ENCODE data around the gene MARCHF3.
"Not testable (repeated sequence)": the region's sequence is repeated elsewhere in the genome, so short reads cannot be mapped to it uniquely, and the experiment has no call there.

Gene MARCHF3

DNA sequence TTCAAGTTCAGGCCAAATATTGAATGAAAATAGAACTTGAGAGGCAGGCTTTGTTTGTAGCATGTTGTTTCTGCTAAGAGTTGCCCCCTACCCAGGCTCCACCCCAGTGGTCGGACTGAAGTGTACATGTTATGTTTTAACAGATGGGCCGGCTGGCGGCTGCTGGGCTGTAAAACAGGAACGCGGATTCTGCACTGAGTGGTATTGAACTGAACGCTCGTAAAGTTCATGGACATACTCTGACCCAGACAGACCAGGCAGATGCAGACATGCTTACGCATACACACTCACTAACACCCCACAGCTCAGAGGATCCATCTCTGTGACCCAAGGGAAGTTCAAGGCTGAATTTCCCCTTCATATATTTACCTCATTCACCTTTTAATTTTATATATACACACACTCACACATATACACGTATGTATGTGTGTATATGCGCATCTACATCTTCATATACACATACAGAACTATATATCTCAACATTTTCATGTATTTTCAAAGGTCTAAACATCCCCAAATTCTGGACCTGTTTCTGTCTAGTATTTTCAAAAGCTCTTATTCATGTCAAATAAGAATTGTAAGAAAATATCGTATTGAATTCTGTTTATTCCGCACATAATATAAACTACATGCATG is 1.4 kb downstream of the MARCHF3 start:
- H3K4me3 ChIP-seq (ENCODE audit: insufficient read depth, low read depth, low read length, poor library complexity, severe bottlenecking) = peak overlapping the region; percentile 83
- no peak for DNase-seq

DNA sequence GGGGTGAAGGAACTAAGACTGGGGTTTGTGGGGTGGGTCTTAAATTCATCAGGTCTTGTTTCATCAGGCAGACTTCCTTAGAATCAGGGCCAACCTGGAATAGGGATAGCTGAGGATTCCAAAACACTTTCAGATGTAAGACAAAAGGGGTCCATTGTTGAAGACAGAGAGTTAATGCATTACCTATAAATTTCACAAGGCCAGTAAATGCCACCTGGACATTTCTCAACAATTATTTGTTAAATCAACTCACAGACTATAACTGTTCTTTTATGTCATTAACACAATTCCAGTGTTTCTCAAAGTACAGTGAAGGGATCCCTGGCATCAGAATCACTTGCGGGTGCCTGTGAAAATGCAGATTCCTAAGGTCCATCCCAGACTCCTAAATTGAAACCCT is 2.8 kb downstream of the MARCHF3 start:
- no peak overlapping the region for H3K4me3 ChIP-seq (ENCODE audit: insufficient read depth, low read depth, low read length, poor library complexity, severe bottlenecking)
- no peak for DNase-seq
- peaks cover 14% of the 10 kb centered on the region for H3K4me1 ChIP-seq (ENCODE audit: control insufficient read depth, insufficient read depth, low read length, poor library complexity, severe bottlenecking)
- H3K9me3 ChIP-seq (ENCODE audit: control insufficient read depth, low read length) = no peaks in the 10 kb centered on the region
- no peaks in the 10 kb centered on the region for H3K36me3 ChIP-seq (ENCODE audit: control insufficient read depth, insufficient read depth, low read length)
- no peak overlapping the region for H3K27ac ChIP-seq (ENCODE audit: insufficient read depth, low read length, poor library complexity, severe bottlenecking)
- peaks cover 3% of the 10 kb centered on the region for H3K27me3 ChIP-seq (replicated peaks; ENCODE audit: control insufficient read depth, insufficient read depth, low read length, poor library complexity, severe bottlenecking)

More for the DNA sequence above, 1.4 kb downstream of the MARCHF3 start:
- no peaks in the 10 kb centered on the region for H3K9me3 ChIP-seq (ENCODE audit: control insufficient read depth, low read length)
- no peaks in the 10 kb centered on the region for H3K36me3 ChIP-seq (ENCODE audit: control insufficient read depth, insufficient read depth, low read length)
- H3K27me3 ChIP-seq (replicated peaks; ENCODE audit: control insufficient read depth, insufficient read depth, low read length, poor library complexity, severe bottlenecking) = peaks cover 3% of the 10 kb centered on the region
- peaks cover 14% of the 10 kb centered on the region for H3K4me1 ChIP-seq (ENCODE audit: control insufficient read depth, insufficient read depth, low read length, poor library complexity, severe bottlenecking)
- no peak overlapping the region for H3K27ac ChIP-seq (ENCODE audit: insufficient read depth, low read length, poor library complexity, severe bottlenecking)

DNA sequence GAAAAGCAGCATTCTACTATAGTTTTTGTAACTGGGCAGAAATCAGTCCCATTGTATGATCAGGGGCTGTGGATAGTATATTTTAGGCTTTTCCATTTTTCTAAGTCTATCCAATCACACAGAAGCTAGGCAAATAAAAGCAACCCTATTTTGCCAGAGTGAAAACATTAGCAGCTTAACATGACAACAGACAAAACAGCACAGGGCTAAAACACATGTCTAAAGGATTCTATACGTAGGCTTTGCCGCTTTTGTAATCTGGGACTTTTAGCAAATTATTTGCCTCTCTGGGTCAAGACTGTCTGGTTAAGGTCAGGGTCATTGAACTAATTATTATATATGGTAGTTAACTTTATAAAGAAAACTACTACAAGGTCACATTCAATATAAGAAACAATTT is 4.2 kb downstream of the MARCHF3 start:
- peaks cover under 1% of the 10 kb centered on the region for H3K27me3 ChIP-seq (replicated peaks; ENCODE audit: control insufficient read depth, insufficient read depth, low read length, poor library complexity, severe bottlenecking)
- peaks cover 10% of the 10 kb centered on the region for H3K4me1 ChIP-seq (ENCODE audit: control insufficient read depth, insufficient read depth, low read length, poor library complexity, severe bottlenecking)
- no peak for DNase-seq
- no peak overlapping the region for H3K27ac ChIP-seq (ENCODE audit: insufficient read depth, low read length, poor library complexity, severe bottlenecking)
- H3K9me3 ChIP-seq (ENCODE audit: control insufficient read depth, low read length) = no peaks in the 10 kb centered on the region
- H3K36me3 ChIP-seq (ENCODE audit: control insufficient read depth, insufficient read depth, low read length) = no peaks in the 10 kb centered on the region
- H3K4me3 ChIP-seq (ENCODE audit: insufficient read depth, low read depth, low read length, poor library complexity, severe bottlenecking) = no peak overlapping the region

DNA sequence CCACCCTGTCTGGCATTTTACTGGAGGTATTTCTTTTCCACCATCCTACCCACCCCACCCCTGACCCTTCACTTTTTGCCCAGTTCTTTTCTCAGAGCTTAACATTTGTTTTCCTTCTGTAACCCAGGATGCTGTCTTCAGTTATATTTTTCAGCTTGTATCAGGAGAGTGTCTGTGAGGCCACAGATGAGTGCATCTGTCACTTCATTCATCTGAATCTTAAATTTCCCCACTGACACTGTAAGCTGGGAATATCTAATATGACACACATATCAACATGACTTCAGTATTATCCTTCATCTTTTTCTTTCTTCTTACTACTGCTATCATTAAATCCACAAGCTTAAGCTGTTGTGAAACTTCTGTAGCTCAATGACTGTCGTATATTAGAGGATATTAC is 4.9 kb downstream of the MARCHF3 start:
- Histone ChIP-seq H3K27ac (ENCODE audit: insufficient read depth, low read length, poor library complexity, severe bottlenecking) (no peak overlapping the region), H3K27me3 (replicated peaks; ENCODE audit: control insufficient read depth, insufficient read depth, low read length, poor library complexity, severe bottlenecking) (no peaks in the 10 kb centered on the region), H3K4me3 (ENCODE audit: insufficient read depth, low read depth, low read length, poor library complexity, severe bottlenecking) (no peak overlapping the region), H3K4me1 (ENCODE audit: control insufficient read depth, insufficient read depth, low read length, poor library complexity, severe bottlenecking) (peaks cover 6% of the 10 kb centered on the region), H3K9me3 (ENCODE audit: control insufficient read depth, low read length) (no peaks in the 10 kb centered on the region), H3K36me3 (ENCODE audit: control insufficient read depth, insufficient read depth, low read length) (no peaks in the 10 kb centered on the region)
- no peak for DNase-seq

DNA sequence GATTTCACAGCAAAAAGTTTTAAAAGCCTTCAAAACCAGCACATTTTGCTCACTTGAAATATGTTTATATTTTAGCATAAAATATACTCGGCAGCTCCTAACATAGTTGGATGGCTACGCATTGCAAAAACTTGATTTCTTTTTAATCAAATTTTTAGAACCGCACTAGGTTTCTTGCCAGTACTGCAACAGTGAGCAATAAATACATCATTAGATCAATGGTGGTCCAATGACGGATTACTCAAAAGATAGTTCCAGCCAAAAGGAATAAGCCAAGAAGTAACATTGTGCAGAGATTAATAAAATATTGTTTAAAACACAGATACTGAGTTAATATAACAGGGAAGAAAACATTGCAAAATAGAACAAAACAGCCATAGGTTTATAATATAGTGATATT is 5.5 kb downstream of the MARCHF3 start:
- H3K36me3 ChIP-seq (ENCODE audit: control insufficient read depth, insufficient read depth, low read length) = no peaks in the 10 kb centered on the region
- H3K4me3 ChIP-seq (ENCODE audit: insufficient read depth, low read depth, low read length, poor library complexity, severe bottlenecking) = no peak overlapping the region
- no peaks in the 10 kb centered on the region for H3K27me3 ChIP-seq (replicated peaks; ENCODE audit: control insufficient read depth, insufficient read depth, low read length, poor library complexity, severe bottlenecking)
- DNase-seq = no peak
- no peak overlapping the region for H3K27ac ChIP-seq (ENCODE audit: insufficient read depth, low read length, poor library complexity, severe bottlenecking)
- H3K9me3 ChIP-seq (ENCODE audit: control insufficient read depth, low read length) = no peaks in the 10 kb centered on the region
- H3K4me1 ChIP-seq (ENCODE audit: control insufficient read depth, insufficient read depth, low read length, poor library complexity, severe bottlenecking) = peaks cover 6% of the 10 kb centered on the region

DNA sequence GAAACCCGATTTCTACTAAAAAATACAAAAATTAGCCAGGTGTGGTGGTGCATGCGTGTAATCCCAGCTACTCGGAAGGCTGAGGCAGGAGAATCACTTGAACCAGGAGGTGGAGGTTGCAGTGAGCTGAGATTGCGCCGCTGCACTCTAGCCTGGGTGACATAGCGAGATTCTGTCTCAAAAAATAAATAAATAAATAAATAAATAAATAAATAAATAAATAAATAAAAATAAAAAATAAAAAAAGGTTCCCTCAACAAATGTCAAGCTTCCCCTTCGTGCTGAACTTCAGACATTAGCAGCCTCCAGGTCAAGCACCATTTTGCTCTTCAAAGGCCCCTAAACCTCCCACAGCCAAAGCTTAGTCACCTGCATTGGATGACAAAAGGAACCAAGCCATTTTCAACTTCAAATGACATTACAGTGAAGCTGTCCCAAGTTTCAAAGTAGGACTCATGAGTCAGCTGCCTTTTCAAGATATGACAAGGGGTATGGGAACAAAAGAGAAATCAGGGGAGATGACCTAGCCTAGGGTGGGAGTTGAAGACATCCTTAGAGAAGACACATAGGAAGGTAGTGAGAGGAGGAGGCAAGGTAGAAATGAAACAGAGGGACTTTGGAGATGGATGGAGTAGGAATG is 6.7 kb downstream of the MARCHF3 start:
- H3K4me1 ChIP-seq (ENCODE audit: control insufficient read depth, insufficient read depth, low read length, poor library complexity, severe bottlenecking); DNase-seq; H3K4me3 ChIP-seq (ENCODE audit: insufficient read depth, low read depth, low read length, poor library complexity, severe bottlenecking); H3K36me3 ChIP-seq (ENCODE audit: control insufficient read depth, insufficient read depth, low read length); H3K27ac ChIP-seq (ENCODE audit: insufficient read depth, low read length, poor library complexity, severe bottlenecking); H3K27me3 ChIP-seq (replicated peaks; ENCODE audit: control insufficient read depth, insufficient read depth, low read length, poor library complexity, severe bottlenecking); H3K9me3 ChIP-seq (ENCODE audit: control insufficient read depth, low read length): not testable (repeated sequence)

DNA sequence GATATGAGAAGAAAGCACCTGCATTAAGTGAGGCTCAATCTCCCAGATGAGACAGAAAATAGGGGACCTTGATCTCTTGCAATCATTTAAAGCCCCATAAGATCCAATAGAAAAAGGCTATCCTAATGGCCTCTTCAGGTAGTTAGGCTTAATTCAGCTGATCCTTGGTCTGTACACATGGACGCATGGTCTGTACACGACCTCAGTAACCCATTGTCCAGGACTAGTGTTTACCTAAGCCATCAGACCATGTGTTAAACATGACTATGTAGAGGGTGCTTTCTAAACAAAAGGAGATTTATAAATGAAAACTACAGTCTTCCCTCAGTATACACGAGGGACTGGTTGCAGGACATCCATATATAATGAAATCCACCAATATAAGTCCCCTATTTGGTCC is 7.5 kb downstream of the MARCHF3 start:
- no peak overlapping the region for H3K27ac ChIP-seq (ENCODE audit: insufficient read depth, low read length, poor library complexity, severe bottlenecking)
- H3K27me3 ChIP-seq (replicated peaks; ENCODE audit: control insufficient read depth, insufficient read depth, low read length, poor library complexity, severe bottlenecking) = no peaks in the 10 kb centered on the region
- H3K4me1 ChIP-seq (ENCODE audit: control insufficient read depth, insufficient read depth, low read length, poor library complexity, severe bottlenecking) = no peaks in the 10 kb centered on the region
- H3K4me3 ChIP-seq (ENCODE audit: insufficient read depth, low read depth, low read length, poor library complexity, severe bottlenecking) = no peak overlapping the region
- H3K36me3 ChIP-seq (ENCODE audit: control insufficient read depth, insufficient read depth, low read length) = no peaks in the 10 kb centered on the region
- DNase-seq = no peak
- no peaks in the 10 kb centered on the region for H3K9me3 ChIP-seq (ENCODE audit: control insufficient read depth, low read length)

DNA sequence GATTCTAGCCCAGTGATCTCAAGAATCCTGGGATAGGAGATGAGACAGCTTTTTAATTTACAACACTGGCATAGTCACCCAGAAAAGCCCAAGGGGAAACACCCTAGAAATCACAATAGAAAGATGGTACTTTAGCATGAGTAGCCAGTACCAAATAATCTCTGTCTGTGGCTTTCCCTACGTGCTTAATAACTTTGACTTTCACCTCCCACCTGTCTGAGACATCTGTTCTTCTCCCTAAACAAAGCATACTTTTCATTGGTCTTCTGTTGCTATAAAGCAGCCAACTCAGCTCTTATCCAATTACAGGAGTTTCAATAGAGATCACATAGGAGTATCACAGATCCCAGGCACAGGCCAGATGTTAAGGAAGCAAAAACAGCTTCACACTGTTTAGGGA is 10.4 kb downstream of the MARCHF3 start:
- Histone ChIP-seq H3K27ac (ENCODE audit: insufficient read depth, low read length, poor library complexity, severe bottlenecking) (no peak overlapping the region), H3K4me1 (ENCODE audit: control insufficient read depth, insufficient read depth, low read length, poor library complexity, severe bottlenecking) (no peaks in the 10 kb centered on the region), H3K36me3 (ENCODE audit: control insufficient read depth, insufficient read depth, low read length) (no peaks in the 10 kb centered on the region), H3K9me3 (ENCODE audit: control insufficient read depth, low read length) (no peaks in the 10 kb centered on the region), H3K27me3 (replicated peaks; ENCODE audit: control insufficient read depth, insufficient read depth, low read length, poor library complexity, severe bottlenecking) (no peaks in the 10 kb centered on the region), H3K4me3 (ENCODE audit: insufficient read depth, low read depth, low read length, poor library complexity, severe bottlenecking) (no peak overlapping the region)
- no peak for DNase-seq

DNA sequence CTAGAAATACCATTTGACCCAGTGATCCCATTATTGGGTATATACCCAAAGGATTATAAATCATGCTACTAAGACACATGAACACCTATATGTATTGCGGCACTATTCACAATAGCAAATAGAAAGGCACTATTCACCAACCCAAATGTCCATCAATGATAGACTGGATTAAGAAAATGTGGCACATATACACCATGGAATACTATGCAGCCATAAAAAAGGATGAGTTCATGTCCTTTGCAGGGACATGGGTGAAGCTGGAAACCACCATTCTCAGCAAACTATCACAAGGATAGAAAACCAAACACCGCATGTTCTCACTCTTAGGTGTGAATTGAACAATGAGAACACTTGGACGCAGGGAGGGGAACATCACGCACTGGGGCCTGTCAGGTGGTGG is 13.6 kb downstream of the MARCHF3 start:
- H3K27me3 ChIP-seq (replicated peaks; ENCODE audit: control insufficient read depth, insufficient read depth, low read length, poor library complexity, severe bottlenecking); H3K36me3 ChIP-seq (ENCODE audit: control insufficient read depth, insufficient read depth, low read length); H3K9me3 ChIP-seq (ENCODE audit: control insufficient read depth, low read length); H3K27ac ChIP-seq (ENCODE audit: insufficient read depth, low read length, poor library complexity, severe bottlenecking); H3K4me3 ChIP-seq (ENCODE audit: insufficient read depth, low read depth, low read length, poor library complexity, severe bottlenecking); DNase-seq; H3K4me1 ChIP-seq (ENCODE audit: control insufficient read depth, insufficient read depth, low read length, poor library complexity, severe bottlenecking): not testable (repeated sequence)

DNA sequence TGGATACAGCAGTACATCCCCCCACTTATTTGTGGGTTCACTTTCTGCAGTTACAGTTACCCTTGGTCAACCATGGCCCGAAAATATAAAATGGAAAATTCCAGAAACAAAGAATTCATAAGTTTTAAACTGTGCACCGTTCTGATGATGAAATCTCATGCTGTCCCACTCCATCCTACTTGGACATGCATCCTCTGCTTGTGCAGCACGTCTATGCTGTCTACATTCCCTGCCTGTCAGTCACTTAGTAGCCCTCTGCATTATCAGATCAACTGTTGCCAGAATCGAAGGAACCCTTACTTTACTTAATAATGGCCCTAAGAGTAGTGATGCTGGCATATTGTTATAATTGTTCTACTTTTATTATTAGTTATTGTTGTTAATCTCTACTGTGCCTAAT is 14.6 kb downstream of the MARCHF3 start:
- Histone ChIP-seq H3K27ac (ENCODE audit: insufficient read depth, low read length, poor library complexity, severe bottlenecking) (no peak overlapping the region), H3K36me3 (ENCODE audit: control insufficient read depth, insufficient read depth, low read length) (no peaks in the 10 kb centered on the region), H3K4me3 (ENCODE audit: insufficient read depth, low read depth, low read length, poor library complexity, severe bottlenecking) (no peak overlapping the region), H3K4me1 (ENCODE audit: control insufficient read depth, insufficient read depth, low read length, poor library complexity, severe bottlenecking) (no peaks in the 10 kb centered on the region), H3K27me3 (replicated peaks; ENCODE audit: control insufficient read depth, insufficient read depth, low read length, poor library complexity, severe bottlenecking) (no peaks in the 10 kb centered on the region), H3K9me3 (ENCODE audit: control insufficient read depth, low read length) (no peaks in the 10 kb centered on the region)
- DNase-seq = no peak

Data from effector memory CD4-positive, alpha-beta T cell (primary cell).